ENCODE results near the gene KCTD13.
A peak's percentile ranks its signal among the peaks of the same experiment; 100 is the strongest.
"Not testable (repeated sequence)": the region's sequence is repeated elsewhere in the genome, so short reads cannot be mapped to it uniquely, and the experiment has no call there.

KCTD13 gene

DNA sequence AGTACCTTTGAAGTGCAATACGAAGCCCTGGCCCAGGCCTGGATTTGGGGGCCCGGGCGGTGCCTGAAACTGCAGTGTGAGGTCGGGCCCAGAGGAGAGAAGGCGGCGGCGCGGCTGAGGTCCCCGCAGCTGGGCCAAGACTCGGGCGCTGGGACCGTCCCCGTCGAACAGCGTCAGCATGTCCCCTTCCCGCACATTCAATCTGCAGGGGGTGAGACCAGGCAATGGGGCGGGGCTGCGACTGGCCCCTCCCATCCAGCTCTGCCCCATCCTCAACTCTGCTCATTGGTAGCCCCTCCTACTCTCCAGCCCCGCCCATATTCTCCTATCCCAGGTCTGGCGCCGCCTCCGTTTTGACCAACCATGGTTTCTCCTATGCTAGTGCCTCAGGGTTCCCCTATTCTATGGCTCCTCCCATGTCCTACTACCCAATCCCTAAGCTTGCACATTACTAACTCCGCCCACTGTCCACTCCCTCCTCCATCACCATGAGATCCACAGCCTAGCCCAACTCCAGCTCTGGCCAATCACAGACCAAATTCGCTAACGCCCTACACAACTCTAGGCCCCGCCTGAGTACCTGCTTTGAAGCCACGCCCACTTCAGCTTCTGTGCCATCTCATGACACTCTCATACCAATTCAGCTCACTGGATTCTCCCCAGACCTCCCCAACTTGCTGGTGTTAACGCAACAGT is 48.6 kb downstream of the KCTD13 start:
- DNase-seq (ENCODE audit: low read depth), result no peak

DNA sequence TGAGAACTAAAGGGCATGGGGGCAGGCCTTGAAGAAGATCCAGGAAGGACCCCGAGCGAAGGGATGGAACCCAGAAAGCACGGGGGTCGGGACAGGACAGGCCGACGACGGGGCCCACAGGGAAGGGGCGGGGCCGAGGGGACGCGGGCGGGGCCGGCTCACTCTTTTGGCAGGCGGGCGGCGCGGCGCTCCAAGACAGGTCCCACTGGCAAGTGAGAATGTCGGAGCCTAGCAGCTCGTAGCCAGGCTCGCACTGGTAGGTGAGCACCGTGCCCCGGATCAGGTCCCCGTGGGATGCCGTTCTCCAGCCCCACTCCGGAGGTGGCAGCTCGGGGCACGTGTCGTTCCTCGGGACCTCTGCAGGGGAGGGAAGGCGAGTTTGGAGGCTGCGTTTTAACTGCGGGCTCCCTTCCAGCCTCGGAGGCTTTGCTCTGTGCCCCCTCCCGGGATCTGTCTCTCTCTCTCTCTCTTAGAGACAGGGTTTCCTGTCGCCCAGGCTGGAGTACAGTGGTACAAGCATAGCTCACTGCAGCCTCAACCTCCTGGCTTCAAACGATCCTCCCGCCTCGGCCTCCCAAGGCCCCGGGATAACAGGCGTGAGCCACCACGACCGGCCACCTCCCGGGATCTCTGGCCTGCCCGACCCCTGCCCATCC is 49.3 kb downstream of the KCTD13 start:
- DNase-seq (ENCODE audit: low read depth), result no peak

DNA sequence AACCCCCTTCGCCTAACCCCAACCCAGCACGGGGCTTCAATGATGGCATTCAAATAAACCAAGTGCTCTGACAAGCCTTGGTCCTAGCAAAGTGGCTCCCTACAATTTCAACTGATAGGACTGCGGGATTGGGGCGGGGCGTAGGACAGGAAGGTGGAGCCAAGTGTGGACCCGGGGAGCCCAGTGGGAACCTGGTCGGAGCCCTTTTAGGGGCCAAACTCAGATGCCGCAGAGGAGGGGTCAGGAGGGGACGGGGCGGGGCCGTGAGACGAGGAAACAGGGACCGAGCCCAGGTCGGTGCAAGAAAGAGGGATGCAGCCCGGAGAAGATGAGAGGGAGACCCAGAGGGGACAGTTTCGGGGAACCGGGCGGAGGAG is 49.8 kb downstream of the KCTD13 start:
- no peak for DNase-seq (ENCODE audit: low read depth)

GRCh38 chr16:29875206-29875605 is 50.8 kb downstream of the KCTD13 start:
- no peak for DNase-seq (ENCODE audit: low read depth)

- no peak for DNase-seq (ENCODE audit: low read depth)
Measured at GRCh38 chr16:29873319-29873718, 52.7 kb downstream of the KCTD13 start.

DNA sequence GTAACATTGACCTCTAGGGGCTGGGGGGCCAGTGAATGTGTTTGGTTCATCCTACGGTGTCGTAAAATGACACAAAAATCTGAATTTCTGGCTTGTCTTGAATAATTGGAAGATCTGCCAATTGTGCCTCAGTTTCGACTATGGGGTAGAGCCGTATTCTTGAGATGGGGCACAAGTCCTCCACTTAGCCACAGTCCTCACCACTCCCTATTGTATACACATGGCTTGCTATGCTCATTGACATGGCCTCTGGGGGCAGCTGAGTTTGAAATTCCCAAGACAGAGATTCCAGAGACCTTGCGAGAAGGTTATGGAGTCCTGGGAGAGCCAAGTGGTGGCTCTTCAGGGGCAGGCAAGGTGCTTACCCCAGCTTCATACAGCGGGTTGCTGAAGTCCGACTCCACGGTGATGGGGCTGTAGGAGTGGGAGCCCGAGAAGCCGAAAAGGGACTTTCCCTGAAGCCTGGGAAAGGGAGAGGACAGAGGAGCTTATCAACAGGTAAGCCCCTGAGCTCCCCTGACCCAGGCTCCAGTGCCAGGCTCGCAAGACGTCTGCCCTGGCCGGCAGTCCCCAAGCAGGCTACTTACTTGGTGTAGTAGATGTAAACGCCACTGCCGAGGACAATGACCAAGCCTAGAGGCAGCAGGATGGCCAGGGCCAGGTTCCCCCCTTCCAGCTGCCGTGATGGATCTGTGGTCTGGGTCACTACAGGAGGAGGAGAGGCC is 54.0 kb downstream of the KCTD13 start:
- no peak for DNase-seq (ENCODE audit: low read depth)

DNA sequence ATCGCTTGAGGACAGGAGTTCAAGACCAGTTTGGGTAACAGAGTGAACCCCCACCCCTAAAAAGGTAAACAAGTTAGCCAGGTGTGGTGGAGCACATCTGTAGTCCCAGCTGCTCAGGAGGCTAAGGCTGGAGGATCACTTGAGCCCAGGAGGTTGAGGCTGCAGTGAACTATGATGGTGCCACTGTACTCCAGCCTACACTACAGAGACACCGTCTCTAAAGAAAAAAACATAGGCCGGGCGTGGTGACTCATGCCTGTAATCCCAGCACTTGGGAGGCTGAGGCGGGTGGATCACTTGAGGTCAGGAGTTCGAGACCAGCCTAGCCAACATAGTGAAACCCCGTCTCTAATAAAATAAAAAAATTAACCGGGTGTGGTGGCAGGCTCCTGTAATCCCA is 57.0 kb downstream of the KCTD13 start:
- DNase-seq (ENCODE audit: low read depth), result not testable (repeated sequence)

DNA sequence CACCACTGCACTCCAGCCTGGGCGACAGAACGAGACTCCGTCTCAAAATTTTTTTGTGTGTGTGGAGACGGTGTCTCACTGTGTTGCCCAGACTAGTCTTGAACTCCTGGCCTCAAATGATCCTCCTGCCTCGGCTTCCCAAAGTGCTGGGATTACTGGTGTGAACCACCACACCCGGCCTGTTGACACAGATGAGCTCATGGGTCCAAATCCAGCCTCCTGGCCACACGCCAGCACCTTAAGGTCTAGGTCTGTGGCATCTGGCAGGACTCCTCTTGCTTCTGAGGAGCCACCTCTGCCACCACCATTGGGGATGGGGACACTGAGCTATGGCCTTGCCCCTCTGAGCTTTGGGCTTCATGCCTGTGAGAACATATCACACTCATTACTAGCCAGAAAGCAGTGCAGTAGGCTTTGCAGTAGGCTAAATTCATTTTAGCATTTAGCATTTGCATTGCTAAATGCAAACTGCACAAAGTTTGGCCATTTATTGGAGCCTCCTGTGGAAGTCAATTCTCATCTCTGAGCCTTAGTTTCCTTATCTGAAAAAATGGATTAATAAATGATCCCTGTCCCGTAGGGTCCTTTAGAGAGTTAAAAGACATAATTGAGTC is 57.5 kb downstream of the KCTD13 start:
- no peak for DNase-seq (ENCODE audit: low read depth)

- no peak for DNase-seq (ENCODE audit: low read depth)
Measured at GRCh38 chr16:29864205-29864604, 61.8 kb downstream of the KCTD13 start.

GRCh38 chr16:29863669-29863984 is 62.4 kb downstream of the KCTD13 start:
- DNase-seq (ENCODE audit: low read depth), result no peak

DNA sequence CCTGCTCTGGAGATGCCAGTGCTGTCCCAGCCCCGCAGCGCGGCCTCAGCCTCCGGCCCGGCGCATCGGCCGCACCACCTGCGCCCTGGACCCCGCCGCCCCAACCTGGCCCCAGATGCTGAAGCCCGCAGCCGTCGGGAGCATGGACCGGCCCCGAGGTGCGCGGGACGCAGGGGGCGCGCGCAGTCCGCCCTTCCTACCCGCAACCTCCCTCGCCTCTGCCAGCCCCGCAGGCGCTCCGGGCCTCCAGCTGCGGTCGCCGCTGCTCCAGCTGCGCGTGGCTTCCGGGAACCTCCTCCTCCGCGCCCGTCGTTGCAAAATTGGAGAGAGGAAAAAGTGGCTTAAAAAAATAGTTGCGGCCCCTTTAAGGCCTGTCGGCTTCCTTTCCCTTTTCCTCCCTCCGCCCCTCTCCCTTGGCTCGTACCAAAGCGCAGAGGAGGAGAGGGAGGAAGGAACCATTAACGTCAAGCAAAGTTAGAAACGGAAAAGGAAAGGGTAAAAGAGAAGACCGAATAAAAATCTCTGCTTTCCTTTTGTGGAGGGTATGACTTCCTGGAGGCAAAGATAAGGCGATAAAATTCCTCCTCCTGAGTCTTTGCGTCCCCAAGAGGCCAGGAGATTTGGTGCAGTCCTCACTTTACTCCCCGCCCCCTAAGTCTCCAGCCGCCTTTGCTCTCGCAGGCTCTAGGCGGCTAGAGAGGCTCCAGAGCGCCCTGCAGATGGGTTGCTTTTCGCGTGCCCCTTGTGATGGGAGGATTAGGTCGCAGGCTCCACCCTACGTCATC is 63.0 kb downstream of the KCTD13 start, which contains the start of gene CDIPT:
CDIPT (minus strand) TSS at position 343 of the 785 bp plus-strand sequence. CDS start 369 bp downstream, outside the sequence.
- peak; percentile 85 for DNase-seq (ENCODE audit: low read depth)

DNA sequence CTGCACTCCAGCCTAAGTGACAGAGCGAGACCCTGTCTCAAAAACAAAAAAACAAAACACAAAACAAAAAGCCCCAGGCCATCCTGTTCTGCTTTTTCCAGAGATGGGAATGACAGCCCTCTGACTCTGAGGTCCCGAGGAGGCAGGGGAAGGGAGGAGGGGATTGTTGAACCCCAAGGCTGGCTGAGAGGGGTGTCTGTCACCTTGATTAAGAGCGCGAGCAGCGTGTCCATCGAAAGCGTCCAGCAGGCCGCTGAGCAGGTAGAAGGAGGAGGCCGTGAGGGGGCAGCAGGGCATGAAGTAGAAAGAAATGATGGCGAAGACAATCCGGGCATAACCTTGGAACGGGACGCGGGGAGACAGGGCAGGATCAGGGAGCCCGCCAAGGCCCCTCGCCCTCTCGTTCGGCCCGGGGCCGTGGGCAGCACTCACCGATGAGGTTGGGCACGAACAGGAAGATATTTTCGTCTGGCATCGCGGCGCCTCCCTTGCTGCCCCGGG is 63.6 kb downstream of the KCTD13 start:
- no peak for DNase-seq (ENCODE audit: low read depth)

DNA sequence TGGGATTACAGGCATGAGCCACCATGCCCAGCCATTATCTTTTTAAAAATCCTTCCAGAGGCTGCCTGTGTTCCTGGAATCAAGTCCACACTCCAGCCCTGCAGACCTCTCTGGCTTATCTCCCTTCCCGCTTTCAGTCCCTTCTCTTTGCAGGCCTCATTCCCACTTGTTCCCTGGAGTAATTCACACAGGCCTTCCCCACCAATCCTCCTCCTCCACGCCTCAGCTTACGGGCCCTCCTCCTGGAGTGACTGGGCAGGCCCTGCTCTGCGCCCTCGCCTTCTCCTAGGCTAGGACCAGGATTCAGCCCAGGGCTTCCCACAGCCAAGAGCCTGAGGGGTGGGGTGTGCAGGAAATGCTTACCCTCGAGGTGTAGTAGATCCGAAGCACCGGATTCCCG is 65.8 kb downstream of the KCTD13 start:
- no peak for DNase-seq (ENCODE audit: low read depth)

DNA sequence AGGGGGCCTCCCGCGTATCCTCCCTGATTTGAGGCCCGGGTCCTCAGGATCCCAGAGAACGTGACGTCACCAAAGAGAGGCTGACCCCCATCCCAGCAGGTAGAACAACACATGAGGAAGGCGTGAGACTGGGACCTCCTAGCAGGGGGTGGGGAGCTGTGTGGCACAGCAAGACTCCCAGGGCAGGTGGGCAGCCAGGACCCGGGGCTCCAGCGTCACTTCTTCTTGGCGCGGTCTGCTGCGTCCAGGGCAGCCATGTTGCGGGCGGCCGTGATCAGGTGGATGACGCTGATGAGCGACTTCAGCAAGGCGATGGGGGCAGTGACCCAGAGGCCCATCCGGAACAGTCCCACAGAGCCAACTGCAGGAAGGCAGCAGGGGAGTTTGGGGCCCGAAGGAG is 67.1 kb downstream of the KCTD13 start:
- no peak for DNase-seq (ENCODE audit: low read depth)

GRCh38 chr16:29858149-29858849 is 67.7 kb downstream of the KCTD13 start:
- DNase-seq (ENCODE audit: low read depth), result no peak

- DNase-seq (ENCODE audit: low read depth), result no peak
Measured at GRCh38 chr16:29857133-29857760, 68.8 kb downstream of the KCTD13 start.

All from stimulated activated CD8-positive, alpha-beta memory T cell treated with anti-CD3 and anti-CD28 coated beads, Interleukin-12 subunit alpha, Interleukin-12 subunit beta, amount 100 ng/mL, for 1 hour (primary cell).